ENCODE results near the gene FMNL2. TPM values are rescaled to one million over a fixed set of nuclear protein-coding genes. Genes with fewer than 3 reads are reported as not detected.
A peak's percentile ranks its signal among the peaks of the same experiment; 100 is the strongest.

FMNL2 gene
- total RNA-seq, 1 experiment from 2014 or later: 46.5 TPM

GRCh38 chr2:152493417-152493816, 158.4 kb downstream of the FMNL2 start:
- no peak for DNase-seq
- Mint-ChIP-seq H3K4me3 (ENCODE audit: low read depth, unreplicated experiment) (no peak overlapping the region), H3K4me1 (ENCODE audit: low read depth, unreplicated experiment) (peaks cover 68% of the 10 kb centered on the region), H3K27ac (ENCODE audit: unreplicated experiment) (no peak overlapping the region), H3K9me3 (ENCODE audit: low read depth, unreplicated experiment) (peaks cover 4% of the 10 kb centered on the region), H3K36me3 (ENCODE audit: insufficient read depth, unreplicated experiment) (peaks cover 12% of the 10 kb centered on the region), H3K27me3 (ENCODE audit: unreplicated experiment) (no peaks in the 10 kb centered on the region)
- no peak for TF ChIP-seq CTCF (IDR thresholded peaks at IDR 0.05; ENCODE audit: unreplicated experiment)
- CTCF ChIA-PET: interaction anchor here (0.5 kb wide), 1 partner anchor 41 kb away, joined by 3 read pairs; no protein-coding TSS in a partner anchor
- no TSS peak for BruUV-seq (replicated peaks)
- intact Hi-C loops (cut with micrococcal nuclease; ENCODE audit: unreplicated experiment): no loop called here

- no peak overlapping the region for H3K27ac Mint-ChIP-seq (ENCODE audit: unreplicated experiment)
- CTCF ChIA-PET: interaction anchor here (0.5 kb wide), 1 partner anchor 40 kb away, joined by 3 read pairs; no protein-coding TSS in a partner anchor
- intact Hi-C loops (cut with micrococcal nuclease; ENCODE audit: unreplicated experiment): no loop called here
- H3K4me1 Mint-ChIP-seq (ENCODE audit: low read depth, unreplicated experiment): peaks cover 68% of the 10 kb centered on the region
- H3K4me3 Mint-ChIP-seq (ENCODE audit: low read depth, unreplicated experiment): no peak overlapping the region
- DNase-seq: no peak
- no peak for TF ChIP-seq CTCF (IDR thresholded peaks at IDR 0.05; ENCODE audit: unreplicated experiment)
- BruUV-seq (replicated peaks): no TSS peak
- peaks cover 12% of the 10 kb centered on the region for H3K36me3 Mint-ChIP-seq (ENCODE audit: insufficient read depth, unreplicated experiment)
- H3K9me3 Mint-ChIP-seq (ENCODE audit: low read depth, unreplicated experiment): peaks cover 4% of the 10 kb centered on the region
- H3K27me3 Mint-ChIP-seq (ENCODE audit: unreplicated experiment): no peaks in the 10 kb centered on the region
Observed at GRCh38 chr2:152493945-152494528, 159.1 kb downstream of the FMNL2 start.

- intact Hi-C loops (cut with micrococcal nuclease; ENCODE audit: unreplicated experiment): no loop called here
- Mint-ChIP-seq H3K36me3 (ENCODE audit: insufficient read depth, unreplicated experiment) (peaks cover 12% of the 10 kb centered on the region), H3K9me3 (ENCODE audit: low read depth, unreplicated experiment) (peaks cover 4% of the 10 kb centered on the region), H3K4me3 (ENCODE audit: low read depth, unreplicated experiment) (no peak overlapping the region), H3K27me3 (ENCODE audit: unreplicated experiment) (no peaks in the 10 kb centered on the region), H3K4me1 (ENCODE audit: low read depth, unreplicated experiment) (peaks cover 60% of the 10 kb centered on the region), H3K27ac (ENCODE audit: unreplicated experiment) (peak overlapping the region; percentile 92)
- TF ChIP-seq CTCF (IDR thresholded peaks at IDR 0.05; ENCODE audit: unreplicated experiment): no peak
- DNase-seq: no peak
- no TSS peak for BruUV-seq (replicated peaks)
- CTCF ChIA-PET: interaction anchor here (1.6 kb wide), 1 partner anchor 10 kb away, joined by 4 read pairs; no protein-coding TSS in a partner anchor
Observed at GRCh38 chr2:152496371-152496770, 161.4 kb downstream of the FMNL2 start.

- CTCF ChIA-PET: interaction anchor here (1.6 kb wide), 1 partner anchor 9 kb away, joined by 4 read pairs; no protein-coding TSS in a partner anchor
- no TSS peak for BruUV-seq (replicated peaks)
- Mint-ChIP-seq H3K9me3 (ENCODE audit: low read depth, unreplicated experiment) (peaks cover 4% of the 10 kb centered on the region), H3K4me3 (ENCODE audit: low read depth, unreplicated experiment) (peak overlapping the region; percentile 55), H3K36me3 (ENCODE audit: insufficient read depth, unreplicated experiment) (peaks cover 17% of the 10 kb centered on the region), H3K4me1 (ENCODE audit: low read depth, unreplicated experiment) (peaks cover 72% of the 10 kb centered on the region), H3K27me3 (ENCODE audit: unreplicated experiment) (no peaks in the 10 kb centered on the region), H3K27ac (ENCODE audit: unreplicated experiment) (peak overlapping the region; percentile 92)
- no peak for TF ChIP-seq CTCF (IDR thresholded peaks at IDR 0.05; ENCODE audit: unreplicated experiment)
- intact Hi-C loops (cut with micrococcal nuclease; ENCODE audit: unreplicated experiment): no loop called here
- peak; percentile 70 for DNase-seq
Observed at GRCh38 chr2:152497481-152498052, 162.6 kb downstream of the FMNL2 start.

Data from Calu3 (cell line).